GM12878 (cell line): ENCODE results near the gene TTYH3. TPM values are rescaled to one million over a fixed set of nuclear protein-coding genes. Genes with fewer than 3 reads are reported as not detected.

Experiments
- NFIC ChIP-seq: IDR thresholded peaks from 2 replicates; pipeline ENCODE4 v1.6.1; 2012; ENCODE audit warnings: low read depth, mild to moderate bottlenecking, inconsistent platforms, low read length, moderate library complexity
- SIN3A ChIP-seq: IDR thresholded peaks from 2 replicates; pipeline ENCODE4 v1.6.1; 2012; ENCODE audit warnings: low read depth, low read length, improper control_type of control experiment
- ZBTB40 ChIP-seq: fragments of 450-650 bp; IDR thresholded peaks from 2 replicates; pipeline ENCODE4 v1.6.1; 2016; ENCODE audit warnings: mild to moderate bottlenecking, moderate library complexity, borderline replicate concordance
- polyA plus RNA-seq, 11 experiments: library from polyadenylated mRNA; depleted of rRNA in 4 of 11; unstranded in 6 of 11; stranded (reverse) in 5 of 11; fragments of >200 nt; fragmentation: Nextera tagmentation in 4 of 11; fragmentation: Illumina TruSeq in 1 of 11; extraction: Ambion mirVana in 4 of 11; extraction: Trizol in 1 of 11; gene quantifications; 1 replicate in 1 of 11; 2 replicates in 10 of 11; pipeline versions ENCODE4 v1.2.1 to v1.2.3, GENCODE V29; 2011 to 2016; ENCODE audit warnings: inconsistent platforms in 2 of 11, missing spikeins in 2 of 11, low read depth in 1 of 11
- total RNA-seq, 4 experiments: library from RNA; depleted of rRNA in 3 of 4; stranded (reverse); fragments of >200 nt in 3 of 4; fragmentation: Illumina TruSeq in 1 of 4; extraction: Trizol in 1 of 4; gene quantifications; 2 replicates each; pipeline versions ENCODE4 v1.2.1 to v1.2.3, GENCODE V29; 2013 to 2021

TTYH3 gene
- total and polyA plus RNA-seq, 10 of the 15 experiments (the other 5 are each of a cell fraction or from before 2014, with no cell fraction given) = 0.79 to 71.4 (median 10.5) TPM

GRCh38 chr7:2629746-2630681, 1.8 kb upstream of the TTYH3 start (continued):
- TF ChIP-seq ZBTB40 (no peak), NFIC (no peak), SIN3A (no peak)
